Neural cell (in vitro differentiated cells): ENCODE results near the gene ROR2. TPM values are rescaled to one million over a fixed set of nuclear protein-coding genes. Genes with fewer than 3 reads are reported as not detected.

Experiments
- H2AFZ ChIP-seq: fragments of 200-600, 300-800 bp; sonication (generic), shearing (Covaris generic); 2 replicates; pipeline ENCODE4 v1.6.0; 2014; ENCODE audit warnings: low read depth, mild to moderate bottlenecking, antibody characterized with exemption, low read length, moderate library complexity
- H3F3A ChIP-seq: fragments of 200-600 bp; shearing (Covaris generic); 2 replicates; pipeline ENCODE4 v1.6.1; 2016; ENCODE audit warnings: mild to moderate bottlenecking, moderate library complexity, mixed read lengths, antibody characterized with exemption, low read length; ENCODE audit not compliant: insufficient read depth, poor library complexity, severe bottlenecking
- H3K27ac ChIP-seq: fragments of 200-600, 300-800 bp; sonication (generic), shearing (Covaris generic); 2 replicates; pipeline ENCODE4 v1.5.1; 2014; ENCODE audit warnings: mild to moderate bottlenecking, low read length, moderate library complexity
- H3K27me3 ChIP-seq: fragments of 300-800, 200-600 bp; sonication (generic), shearing (Covaris generic); 2 replicates; pipeline ENCODE4 v1.6.0; 2014; ENCODE audit warnings: mild to moderate bottlenecking, low read depth, low read length, moderate library complexity; ENCODE audit not compliant: insufficient read depth
- H3K36me3 ChIP-seq: fragments of 300-800, 200-600 bp; sonication (generic), shearing (Covaris generic); 2 replicates; pipeline ENCODE4 v1.5.1; 2014; ENCODE audit warnings: mild to moderate bottlenecking, antibody characterized with exemption, low read length, moderate library complexity; ENCODE audit not compliant: insufficient read depth
- H3K4me2 ChIP-seq: fragments of 300-800, 200-600 bp; sonication (generic), shearing (Covaris generic); 2 replicates; pipeline ENCODE4 v1.6.0; 2014; ENCODE audit warnings: mild to moderate bottlenecking, low read length
- H3K4me3 ChIP-seq: fragments of 300-800, 200-600 bp; sonication (generic), shearing (Covaris generic); 2 replicates; pipeline ENCODE4 v1.5.1; 2014; ENCODE audit warnings: mild to moderate bottlenecking, low read length, moderate library complexity
- H3K79me2 ChIP-seq: fragments of 200-600 bp; shearing (Covaris generic); replicated peaks from 2 replicates; pipeline ENCODE4 v1.6.0; 2014; ENCODE audit warnings: mild to moderate bottlenecking, low read length, moderate library complexity; ENCODE audit not compliant: insufficient read depth
- H3K9ac ChIP-seq: fragments of 300-800, 200-600 bp; sonication (generic), shearing (Covaris generic); 2 replicates; pipeline ENCODE4 v1.6.1; 2016; ENCODE audit warnings: mild to moderate bottlenecking, low read length, mixed read lengths
- H3K9me2 ChIP-seq: fragments of 200-600 bp; shearing (Covaris generic); 2 replicates; pipeline ENCODE4 v1.6.1; 2016; ENCODE audit warnings: mild to moderate bottlenecking, low read length, mixed read lengths; ENCODE audit not compliant: insufficient read depth
- H3K9me3 ChIP-seq: fragments of 200-600, 300-800 bp; sonication (generic), shearing (Covaris generic); 2 replicates; pipeline ENCODE4 v1.6.1; 2016; ENCODE audit warnings: mild to moderate bottlenecking, mixed run types, low read length, moderate library complexity, mixed read lengths
- H4K20me1 ChIP-seq: fragments of 200-600 bp; shearing (Covaris generic); 2 replicates; pipeline ENCODE4 v1.6.1; 2016; ENCODE audit warnings: mild to moderate bottlenecking, mixed run types; ENCODE audit not compliant: insufficient read depth
- EP300 ChIP-seq: fragments of 450-650 bp; conservative IDR thresholded peaks from 2 replicates; pipeline ENCODE4 v1.6.1; 2014; ENCODE audit warnings: antibody characterized with exemption, mild to moderate bottlenecking, moderate library complexity; ENCODE audit not compliant: poor library complexity, severe bottlenecking
- EZH2 ChIP-seq: fragments of 200-600, 300-800 bp; shearing (Covaris generic), sonication (generic); IDR thresholded peaks from 2 replicates; pipeline ENCODE4 v1.6.1; 2014; ENCODE audit warnings: antibody characterized with exemption, low read length, borderline replicate concordance, mild to moderate bottlenecking; ENCODE audit not compliant: insufficient read depth, poor library complexity, severe bottlenecking
- MXI1 ChIP-seq: fragments of 450-650 bp; conservative IDR thresholded peaks from 2 replicates; pipeline ENCODE4 v1.6.1; 2014; ENCODE audit warnings: antibody characterized with exemption, mild to moderate bottlenecking; ENCODE audit not compliant: poor library complexity, severe bottlenecking
- POLR2AphosphoS5 ChIP-seq: IDR thresholded peaks from 2 replicates; pipeline ENCODE4 v1.6.1; 2012
- RAD21 ChIP-seq: fragments of 450-650 bp; conservative IDR thresholded peaks from 2 replicates; pipeline ENCODE4 v1.6.1; 2014; ENCODE audit warnings: antibody characterized with exemption, mild to moderate bottlenecking, moderate library complexity
- SMC3 ChIP-seq: fragments of 450-650 bp; conservative IDR thresholded peaks from 2 replicates; pipeline ENCODE4 v1.6.1; 2014; ENCODE audit warnings: antibody characterized with exemption, mild to moderate bottlenecking, moderate library complexity; ENCODE audit not compliant: poor library complexity
- TAF1 ChIP-seq: IDR thresholded peaks from 2 replicates; pipeline ENCODE4 v1.6.1; 2012; ENCODE audit warnings: low read depth
- polyA plus RNA-seq: library from polyadenylated mRNA; depleted of rRNA; stranded (reverse); fragments of >200 nt; gene quantifications from 2 replicates; pipeline ENCODE4 v1.2.3, GENCODE V29; 2014
- TF ChIP-seq, protein P1 (sequence below): IDR thresholded peaks from 2 replicates; pipeline ENCODE4 v1.6.1; 2012; ENCODE audit warnings: borderline replicate concordance
- TF ChIP-seq, protein P2 (sequence below): fragments of 450-650 bp; IDR thresholded peaks from 2 replicates; pipeline ENCODE4 v1.5.1; 2014; ENCODE audit warnings: antibody characterized with exemption, mild to moderate bottlenecking, moderate library complexity; ENCODE audit not compliant: poor library complexity, severe bottlenecking

The ROR2 gene
- polyA plus RNA-seq, 1 donor from 2014 or later: 0.33 TPM

DNA sequence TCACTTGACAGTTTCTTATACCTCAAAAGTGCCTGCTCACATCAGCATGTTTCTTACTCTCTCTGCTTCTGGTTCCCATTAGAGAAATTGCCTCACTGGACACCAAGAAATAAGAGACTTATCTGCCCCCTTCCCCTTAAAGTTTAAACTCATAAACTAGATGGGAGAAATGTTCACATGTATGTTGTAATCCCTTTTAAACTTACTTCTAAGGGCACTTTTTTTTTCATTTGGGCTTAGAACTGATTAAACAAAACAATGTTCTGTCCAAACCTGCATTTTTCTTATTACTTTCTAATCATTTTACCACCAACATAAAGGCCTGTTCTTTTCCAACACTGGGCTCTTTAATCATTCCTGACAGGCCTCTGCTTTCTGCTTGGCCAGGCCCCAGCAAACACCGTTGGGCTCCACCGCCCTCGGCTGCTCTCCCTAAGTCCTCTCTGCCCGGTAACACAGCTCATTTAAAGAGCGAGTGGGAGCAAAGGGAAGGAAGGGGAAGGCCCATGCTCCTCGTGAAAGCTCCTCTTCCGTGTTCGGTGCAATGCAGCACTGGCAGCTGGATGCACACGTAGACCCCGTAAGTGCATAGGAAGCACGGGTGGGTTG, 53.4 kb downstream of the ROR2 start:
- Histone ChIP-seq H3K27me3 (no peaks in the 10 kb centered on the region), H3K9ac (no peak overlapping the region), H3K27ac (no peak overlapping the region), H4K20me1 (no peaks in the 10 kb centered on the region), H3K36me3 (no peaks in the 10 kb centered on the region), H3F3A (no peaks in the 10 kb centered on the region), H3K4me3 (no peak overlapping the region), H3K9me2 (no peaks in the 10 kb centered on the region), H3K4me2 (no peak overlapping the region), H3K9me3 (no peaks in the 10 kb centered on the region), H2AFZ (no peak overlapping the region), H3K79me2 (no peaks in the 10 kb centered on the region)
- TF ChIP-seq EZH2 (no peak), TAF1 (no peak), POLR2AphosphoS5 (no peak), RAD21 (no peak)
- TF ChIP-seq, protein P1, sequence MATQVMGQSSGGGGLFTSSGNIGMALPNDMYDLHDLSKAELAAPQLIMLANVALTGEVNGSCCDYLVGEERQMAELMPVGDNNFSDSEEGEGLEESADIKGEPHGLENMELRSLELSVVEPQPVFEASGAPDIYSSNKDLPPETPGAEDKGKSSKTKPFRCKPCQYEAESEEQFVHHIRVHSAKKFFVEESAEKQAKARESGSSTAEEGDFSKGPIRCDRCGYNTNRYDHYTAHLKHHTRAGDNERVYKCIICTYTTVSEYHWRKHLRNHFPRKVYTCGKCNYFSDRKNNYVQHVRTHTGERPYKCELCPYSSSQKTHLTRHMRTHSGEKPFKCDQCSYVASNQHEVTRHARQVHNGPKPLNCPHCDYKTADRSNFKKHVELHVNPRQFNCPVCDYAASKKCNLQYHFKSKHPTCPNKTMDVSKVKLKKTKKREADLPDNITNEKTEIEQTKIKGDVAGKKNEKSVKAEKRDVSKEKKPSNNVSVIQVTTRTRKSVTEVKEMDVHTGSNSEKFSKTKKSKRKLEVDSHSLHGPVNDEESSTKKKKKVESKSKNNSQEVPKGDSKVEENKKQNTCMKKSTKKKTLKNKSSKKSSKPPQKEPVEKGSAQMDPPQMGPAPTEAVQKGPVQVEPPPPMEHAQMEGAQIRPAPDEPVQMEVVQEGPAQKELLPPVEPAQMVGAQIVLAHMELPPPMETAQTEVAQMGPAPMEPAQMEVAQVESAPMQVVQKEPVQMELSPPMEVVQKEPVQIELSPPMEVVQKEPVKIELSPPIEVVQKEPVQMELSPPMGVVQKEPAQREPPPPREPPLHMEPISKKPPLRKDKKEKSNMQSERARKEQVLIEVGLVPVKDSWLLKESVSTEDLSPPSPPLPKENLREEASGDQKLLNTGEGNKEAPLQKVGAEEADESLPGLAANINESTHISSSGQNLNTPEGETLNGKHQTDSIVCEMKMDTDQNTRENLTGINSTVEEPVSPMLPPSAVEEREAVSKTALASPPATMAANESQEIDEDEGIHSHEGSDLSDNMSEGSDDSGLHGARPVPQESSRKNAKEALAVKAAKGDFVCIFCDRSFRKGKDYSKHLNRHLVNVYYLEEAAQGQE: no peak

DNA sequence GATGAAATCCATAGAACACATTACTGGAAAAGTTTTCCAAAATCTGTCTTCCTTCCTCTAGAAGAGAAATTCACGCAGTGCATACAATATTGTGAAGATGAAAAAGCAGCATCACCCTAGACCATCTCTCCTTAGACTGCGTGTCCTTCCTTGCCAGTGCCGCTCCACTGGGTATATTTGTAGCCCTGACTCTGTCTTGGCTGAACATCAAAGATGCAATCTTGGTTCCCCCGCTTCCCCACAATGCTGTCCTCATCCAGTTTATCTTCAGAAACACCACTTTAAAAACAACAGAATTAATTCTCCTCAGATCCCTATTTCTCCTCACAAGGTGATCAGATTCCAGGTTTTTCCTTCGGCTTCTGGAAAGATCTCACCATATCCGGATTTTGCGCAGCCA, 53.9 kb downstream of the ROR2 start:
- Histone ChIP-seq H3K27ac (no peak overlapping the region), H3K4me2 (no peak overlapping the region), H3K4me3 (no peak overlapping the region), H3K27me3 (no peaks in the 10 kb centered on the region), H3F3A (no peaks in the 10 kb centered on the region), H3K9me3 (no peaks in the 10 kb centered on the region), H4K20me1 (no peaks in the 10 kb centered on the region), H3K36me3 (no peaks in the 10 kb centered on the region), H3K9ac (no peak overlapping the region), H3K9me2 (no peaks in the 10 kb centered on the region), H2AFZ (no peak overlapping the region), H3K79me2 (no peaks in the 10 kb centered on the region)
- no peak for TF ChIP-seq SMC3
- no peak for TF ChIP-seq EZH2
- TF ChIP-seq, protein P2, sequence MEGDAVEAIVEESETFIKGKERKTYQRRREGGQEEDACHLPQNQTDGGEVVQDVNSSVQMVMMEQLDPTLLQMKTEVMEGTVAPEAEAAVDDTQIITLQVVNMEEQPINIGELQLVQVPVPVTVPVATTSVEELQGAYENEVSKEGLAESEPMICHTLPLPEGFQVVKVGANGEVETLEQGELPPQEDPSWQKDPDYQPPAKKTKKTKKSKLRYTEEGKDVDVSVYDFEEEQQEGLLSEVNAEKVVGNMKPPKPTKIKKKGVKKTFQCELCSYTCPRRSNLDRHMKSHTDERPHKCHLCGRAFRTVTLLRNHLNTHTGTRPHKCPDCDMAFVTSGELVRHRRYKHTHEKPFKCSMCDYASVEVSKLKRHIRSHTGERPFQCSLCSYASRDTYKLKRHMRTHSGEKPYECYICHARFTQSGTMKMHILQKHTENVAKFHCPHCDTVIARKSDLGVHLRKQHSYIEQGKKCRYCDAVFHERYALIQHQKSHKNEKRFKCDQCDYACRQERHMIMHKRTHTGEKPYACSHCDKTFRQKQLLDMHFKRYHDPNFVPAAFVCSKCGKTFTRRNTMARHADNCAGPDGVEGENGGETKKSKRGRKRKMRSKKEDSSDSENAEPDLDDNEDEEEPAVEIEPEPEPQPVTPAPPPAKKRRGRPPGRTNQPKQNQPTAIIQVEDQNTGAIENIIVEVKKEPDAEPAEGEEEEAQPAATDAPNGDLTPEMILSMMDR: no peak
- TF ChIP-seq, protein P1: no peak
- TF ChIP-seq RAD21: no peak
- TF ChIP-seq EP300: no peak
- no peak for TF ChIP-seq TAF1
- TF ChIP-seq MXI1: no peak
- no peak for TF ChIP-seq POLR2AphosphoS5
